ENCODE data around the gene CDKN2AIP.

The CDKN2AIP gene

GRCh38 chr4:183397741-183398297, 46.6 kb upstream of the CDKN2AIP start:
- peaks cover 27% of the 10 kb centered on the region for H3K4me1 ChIP-seq (ENCODE audit: low read length)
- H3K79me2 ChIP-seq (ENCODE audit: low read length): no peaks in the 10 kb centered on the region
- TF ChIP-seq EZH2phosphoT487 (IDR thresholded peaks at IDR 0.05; ENCODE audit: low read depth) (no peak), CTCF (IDR thresholded peaks at IDR 0.05; ENCODE audit: low read depth, low read length) (no peak)
- no peaks in the 10 kb centered on the region for H4K20me1 ChIP-seq (ENCODE audit: insufficient read depth, low read length)
- H3K4me2 ChIP-seq (ENCODE audit: low read length): peak overlapping the region; percentile 89
- no peaks in the 10 kb centered on the region for H3K9me3 ChIP-seq (ENCODE audit: insufficient read depth, low read length)
- H2AFZ ChIP-seq (ENCODE audit: low read depth, low read length): peak overlapping the region; percentile 82
- H3K9ac ChIP-seq (ENCODE audit: low read length): peak overlapping the region; percentile 82
- no peaks in the 10 kb centered on the region for H3K27me3 ChIP-seq (ENCODE audit: low read depth, low read length)
- peak overlapping the region; percentile 59 for H3K27ac ChIP-seq (ENCODE audit: low read length)
- no peaks in the 10 kb centered on the region for H3K36me3 ChIP-seq (replicated peaks; ENCODE audit: low read depth, low read length)
- peak overlapping the region; percentile 73 for H3K4me3 ChIP-seq (ENCODE audit: low read length)

GRCh38 chr4:183398298-183399125, 45.9 kb upstream of the CDKN2AIP start:
- Histone ChIP-seq H3K9ac (ENCODE audit: low read length) (peak overlapping the region; percentile 82), H4K20me1 (ENCODE audit: insufficient read depth, low read length) (no peaks in the 10 kb centered on the region), H2AFZ (ENCODE audit: low read depth, low read length) (peak overlapping the region; percentile 82), H3K9me3 (ENCODE audit: insufficient read depth, low read length) (no peaks in the 10 kb centered on the region), H3K27ac (ENCODE audit: low read length) (peak overlapping the region; percentile 59), H3K36me3 (replicated peaks; ENCODE audit: low read depth, low read length) (no peaks in the 10 kb centered on the region), H3K4me3 (ENCODE audit: low read length) (peak overlapping the region; percentile 73), H3K27me3 (ENCODE audit: low read depth, low read length) (no peaks in the 10 kb centered on the region), H3K4me1 (ENCODE audit: low read length) (peaks cover 29% of the 10 kb centered on the region), H3K4me2 (ENCODE audit: low read length) (peak overlapping the region; percentile 89), H3K79me2 (ENCODE audit: low read length) (no peaks in the 10 kb centered on the region)
- TF ChIP-seq CTCF (IDR thresholded peaks at IDR 0.05; ENCODE audit: low read depth, low read length) (peak; percentile 72), EZH2phosphoT487 (IDR thresholded peaks at IDR 0.05; ENCODE audit: low read depth) (no peak)

- Histone ChIP-seq H3K4me1 (ENCODE audit: low read length) (peaks cover 29% of the 10 kb centered on the region), H3K79me2 (ENCODE audit: low read length) (no peaks in the 10 kb centered on the region), H3K27me3 (ENCODE audit: low read depth, low read length) (no peaks in the 10 kb centered on the region), H2AFZ (ENCODE audit: low read depth, low read length) (peak overlapping the region; percentile 82), H3K9me3 (ENCODE audit: insufficient read depth, low read length) (no peaks in the 10 kb centered on the region), H3K4me3 (ENCODE audit: low read length) (peak overlapping the region; percentile 73), H3K9ac (ENCODE audit: low read length) (peak overlapping the region; percentile 82), H3K4me2 (ENCODE audit: low read length) (peak overlapping the region; percentile 89), H3K36me3 (replicated peaks; ENCODE audit: low read depth, low read length) (no peaks in the 10 kb centered on the region), H3K27ac (ENCODE audit: low read length) (peak overlapping the region; percentile 59; the same call in 1 of the 2 replicates), H4K20me1 (ENCODE audit: insufficient read depth, low read length) (no peaks in the 10 kb centered on the region)
- no peak for TF ChIP-seq CTCF (IDR thresholded peaks at IDR 0.05; ENCODE audit: low read depth, low read length)
- TF ChIP-seq EZH2phosphoT487 (IDR thresholded peaks at IDR 0.05; ENCODE audit: low read depth): no peak
Observed at GRCh38 chr4:183399126-183399522, 45.3 kb upstream of the CDKN2AIP start.

GRCh38 chr4:183399616-183400015, 44.8 kb upstream of the CDKN2AIP start:
- H3K9ac ChIP-seq (ENCODE audit: low read length): no peak overlapping the region
- H3K79me2 ChIP-seq (ENCODE audit: low read length): no peaks in the 10 kb centered on the region
- no peak overlapping the region for H3K27ac ChIP-seq (ENCODE audit: low read length)
- no peaks in the 10 kb centered on the region for H3K36me3 ChIP-seq (replicated peaks; ENCODE audit: low read depth, low read length)
- no peak overlapping the region for H3K4me3 ChIP-seq (ENCODE audit: low read length)
- H3K4me1 ChIP-seq (ENCODE audit: low read length): peaks cover 29% of the 10 kb centered on the region
- TF ChIP-seq EZH2phosphoT487 (IDR thresholded peaks at IDR 0.05; ENCODE audit: low read depth) (no peak), CTCF (IDR thresholded peaks at IDR 0.05; ENCODE audit: low read depth, low read length) (no peak)
- no peak overlapping the region for H3K4me2 ChIP-seq (ENCODE audit: low read length)
- no peak overlapping the region for H2AFZ ChIP-seq (ENCODE audit: low read depth, low read length)
- H3K9me3 ChIP-seq (ENCODE audit: insufficient read depth, low read length): no peaks in the 10 kb centered on the region
- no peaks in the 10 kb centered on the region for H4K20me1 ChIP-seq (ENCODE audit: insufficient read depth, low read length)
- no peaks in the 10 kb centered on the region for H3K27me3 ChIP-seq (ENCODE audit: low read depth, low read length)

Measured in OCI-LY3 (cell line).